Skin of body (tissue), 2 donors: ENCODE measurements around the gene G6PC3. TPM values are rescaled to one million over a fixed set of nuclear protein-coding genes. Genes with fewer than 3 reads are reported as not detected.
A peak's percentile ranks its signal among the peaks of the same experiment; 100 is the strongest.
"Not testable (repeated sequence)": the region's sequence is repeated elsewhere in the genome, so short reads cannot be mapped to it uniquely, and the experiment has no call there.

ENCODE experiments used
- DNase-seq: peaks from one replicate; lab custom pipeline; 2025; lab: John Stamatoyannopoulos, UW
- total RNA-seq: library from RNA; depleted of rRNA; stranded (reverse); fragments of >200 nt; gene quantifications from one replicate; pipeline ENCODE4 v1.2.3, GENCODE V29; 2014

The G6PC3 gene
- total RNA-seq, 1 donor from 2014 or later: 9.4 TPM

DNA sequence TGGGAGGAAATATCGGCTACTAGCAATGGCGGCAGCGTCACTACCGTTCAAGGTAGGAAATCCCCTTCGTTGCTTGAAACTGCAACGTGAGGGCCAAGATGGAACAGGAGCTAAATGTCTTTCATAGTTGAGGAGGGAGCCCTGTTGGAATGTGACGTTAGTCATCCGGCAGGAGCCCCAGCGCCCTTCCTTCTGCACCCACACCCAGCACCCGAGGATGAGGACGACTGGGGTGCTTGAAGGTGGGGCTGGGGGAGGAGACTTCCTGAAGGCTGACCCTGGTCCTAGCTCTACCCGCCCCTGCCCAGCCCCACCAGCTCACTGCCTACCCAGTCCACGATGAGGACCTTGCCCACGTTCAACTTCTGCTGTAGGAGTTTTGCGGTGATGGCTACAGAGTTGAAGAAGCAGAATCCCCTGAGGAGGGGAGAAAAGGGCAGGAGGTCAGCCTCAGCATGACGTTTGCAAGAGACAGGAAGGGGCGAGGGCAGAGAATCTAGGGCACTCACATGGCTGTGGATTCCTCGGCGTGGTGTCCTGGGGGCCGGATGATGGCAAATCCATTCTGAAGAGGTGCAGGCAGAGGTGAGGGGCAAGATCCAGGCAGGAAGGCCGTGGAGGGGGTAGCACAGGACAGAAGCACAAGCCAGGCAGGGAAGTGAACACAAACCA lies 11.9 kb downstream of the G6PC3 start:
- no peak for DNase-seq

DNA sequence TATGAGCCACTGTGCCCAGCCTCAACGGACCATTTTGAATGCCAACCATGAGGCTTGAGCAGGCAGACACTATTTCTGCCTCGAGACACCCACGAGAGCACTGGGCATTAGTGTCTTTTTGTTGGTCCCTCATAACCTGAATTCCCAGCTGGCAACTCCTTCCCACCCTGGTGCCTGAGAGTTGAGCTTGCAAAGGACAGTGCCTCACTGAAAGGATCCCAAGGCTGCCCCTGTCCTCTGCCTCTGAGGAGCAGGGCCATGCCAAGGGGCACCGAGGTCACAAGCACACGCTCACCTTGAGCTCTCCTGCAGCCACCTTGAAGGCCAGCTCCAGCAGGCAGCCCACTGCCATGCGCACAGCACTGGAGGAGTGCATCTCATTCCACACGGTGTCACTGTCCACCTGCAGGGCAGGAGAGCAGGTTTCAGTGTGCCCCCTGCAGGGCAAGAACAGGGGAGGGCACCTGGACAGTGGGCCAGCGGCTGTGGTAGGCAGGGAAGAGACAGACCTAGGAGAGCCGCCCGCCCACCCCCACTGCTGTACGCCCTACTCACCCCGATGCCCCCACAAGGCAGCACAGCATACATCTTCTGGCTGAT lies 12.8 kb downstream of the G6PC3 start:
- DNase-seq: no peak

DNA sequence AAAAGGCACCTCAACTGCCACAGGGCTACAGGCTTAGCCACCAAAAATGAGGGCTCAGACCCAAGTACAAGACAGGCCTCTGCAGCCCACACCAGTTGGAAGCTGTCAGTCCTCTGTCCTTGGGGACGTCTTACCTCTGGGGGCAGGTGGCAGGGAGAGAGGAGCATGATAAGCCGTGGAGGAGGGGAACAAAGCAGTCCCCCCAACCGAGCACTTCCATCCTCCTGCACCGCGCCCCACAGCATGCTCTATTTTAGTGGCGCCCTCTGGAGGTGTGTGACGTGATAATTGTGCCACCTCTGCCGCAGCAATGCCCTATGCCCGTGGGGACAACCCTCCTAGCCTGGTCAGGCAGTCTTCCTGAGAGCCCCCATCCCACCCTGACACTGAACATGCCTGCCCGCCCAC lies 13.6 kb downstream of the G6PC3 start:
- DNase-seq: no peak

DNA sequence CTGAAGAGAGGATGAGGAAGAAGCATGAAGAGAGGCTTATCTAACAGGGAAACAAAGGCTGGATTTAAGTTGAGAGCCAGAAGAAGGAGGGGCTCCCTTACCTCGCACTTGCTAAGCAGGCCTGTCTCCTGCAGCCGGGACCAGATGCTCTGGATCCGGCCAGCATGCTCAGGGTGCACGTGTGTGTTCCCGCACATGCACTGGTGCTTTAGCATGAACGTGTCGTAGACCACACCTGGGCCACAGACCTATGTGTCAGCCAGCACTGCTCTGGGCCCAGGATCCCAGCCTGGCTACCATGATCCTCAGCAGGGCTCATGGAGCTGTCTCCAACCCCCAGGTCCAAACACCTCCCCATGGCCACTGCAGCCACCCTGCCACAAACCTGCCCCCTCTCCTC lies 14.4 kb downstream of the G6PC3 start:
- no peak for DNase-seq

DNA sequence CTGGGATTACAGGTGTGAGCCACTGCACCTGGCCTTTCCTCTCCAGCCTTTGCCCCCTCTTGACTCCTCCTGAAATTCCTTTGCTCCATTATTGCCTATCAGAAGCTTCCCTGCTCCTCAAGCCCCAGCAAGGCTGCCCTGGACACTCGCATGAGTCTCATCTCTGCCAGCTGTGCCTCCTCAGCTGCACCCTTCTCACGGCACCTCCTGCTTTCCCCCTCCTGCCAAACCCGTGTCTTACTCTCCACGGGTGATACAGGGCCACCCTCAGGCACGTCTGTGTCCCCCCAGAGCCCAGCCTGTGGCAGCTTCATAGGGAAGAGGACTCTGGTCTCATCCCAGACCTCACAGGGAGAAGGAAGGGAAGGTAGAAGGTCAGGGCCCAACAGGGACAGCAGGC lies 15.4 kb downstream of the G6PC3 start:
- DNase-seq: no peak

DNA sequence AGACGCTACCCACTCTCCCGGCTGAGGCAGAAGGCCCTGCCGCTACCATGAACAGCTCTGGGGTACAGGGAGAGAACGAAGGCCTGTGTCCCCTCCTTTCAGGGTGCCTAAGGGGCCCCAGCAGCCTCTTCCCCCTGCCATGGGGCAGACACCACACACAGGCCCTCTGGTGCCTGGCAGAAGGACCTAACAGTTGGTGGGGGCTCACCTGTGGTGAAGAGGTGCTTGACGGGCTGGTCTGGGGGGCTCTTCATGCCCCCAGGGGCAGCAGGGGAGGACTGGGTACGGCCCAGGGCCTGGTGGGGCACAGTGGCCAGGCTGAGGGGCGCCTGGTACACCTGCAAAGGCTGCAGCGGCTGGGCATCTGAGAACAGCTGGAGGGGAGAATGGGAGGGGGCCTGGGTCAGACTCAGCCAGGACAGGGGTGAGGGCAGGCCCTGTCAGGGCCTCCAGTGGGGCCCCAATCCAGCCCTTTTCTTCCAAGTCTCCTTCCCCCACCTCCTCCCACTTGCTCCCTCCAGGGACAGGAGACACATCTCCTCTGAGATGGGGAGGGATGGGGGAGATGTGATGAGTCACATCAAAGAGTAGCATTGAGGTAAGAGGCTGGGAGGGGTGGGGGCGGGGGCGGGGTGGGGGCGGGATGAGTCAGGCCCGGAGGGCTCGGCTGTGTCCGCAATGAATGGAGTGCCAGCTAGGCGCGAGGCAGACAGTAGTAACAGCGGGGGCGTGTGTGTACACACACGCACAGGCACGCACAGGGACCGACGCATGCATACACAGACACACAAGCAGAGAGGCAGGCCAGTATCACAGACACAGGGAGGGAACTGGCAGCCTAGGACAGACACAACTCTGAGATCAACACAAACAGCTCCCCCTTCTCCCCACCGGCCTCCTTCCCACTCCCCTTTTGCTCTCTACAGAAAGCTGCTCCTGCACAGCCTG lies 16.1 kb downstream of the G6PC3 start:
- DNase-seq: no peak

DNA sequence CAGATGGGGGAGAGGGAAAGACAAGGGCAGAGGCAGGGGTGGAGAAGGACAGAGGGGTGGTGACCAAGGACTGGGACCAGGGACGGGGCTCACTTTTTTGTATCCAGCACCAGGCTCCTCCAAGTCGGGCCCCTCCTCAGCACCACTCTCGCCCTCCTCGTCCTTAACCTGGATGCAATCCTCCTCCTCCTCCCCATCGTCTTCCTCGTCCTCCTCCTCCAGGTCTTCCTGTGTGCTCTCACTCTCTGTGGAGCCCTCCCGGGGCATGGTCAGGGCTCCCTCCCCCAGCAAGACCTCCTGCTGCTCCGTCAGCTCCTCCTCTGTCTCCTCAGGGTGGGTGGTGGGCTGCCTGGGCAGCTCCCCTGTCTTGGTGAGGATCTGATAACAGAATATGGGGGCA lies 16.8 kb downstream of the G6PC3 start:
- DNase-seq: no peak

DNA sequence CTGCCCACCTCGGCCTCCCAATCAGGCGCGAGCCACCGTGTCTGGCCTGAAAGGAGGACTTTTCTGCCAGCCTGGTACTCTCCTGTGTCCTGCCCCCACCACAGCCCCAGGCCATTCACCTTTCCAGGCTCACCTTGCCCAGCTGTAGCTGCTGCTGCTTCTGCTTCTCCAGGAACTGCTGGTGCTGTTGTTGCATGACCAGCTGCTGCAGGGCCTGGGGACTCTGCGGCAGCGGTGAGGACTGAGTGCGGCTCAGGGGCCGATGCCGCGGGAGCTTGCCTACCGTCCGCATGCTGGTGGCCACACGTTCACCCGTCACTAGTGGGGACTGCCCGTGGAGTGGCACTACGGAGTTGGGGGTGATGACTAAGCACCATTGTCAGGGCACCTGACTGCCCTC lies 17.7 kb downstream of the G6PC3 start:
- DNase-seq: no peak

DNA sequence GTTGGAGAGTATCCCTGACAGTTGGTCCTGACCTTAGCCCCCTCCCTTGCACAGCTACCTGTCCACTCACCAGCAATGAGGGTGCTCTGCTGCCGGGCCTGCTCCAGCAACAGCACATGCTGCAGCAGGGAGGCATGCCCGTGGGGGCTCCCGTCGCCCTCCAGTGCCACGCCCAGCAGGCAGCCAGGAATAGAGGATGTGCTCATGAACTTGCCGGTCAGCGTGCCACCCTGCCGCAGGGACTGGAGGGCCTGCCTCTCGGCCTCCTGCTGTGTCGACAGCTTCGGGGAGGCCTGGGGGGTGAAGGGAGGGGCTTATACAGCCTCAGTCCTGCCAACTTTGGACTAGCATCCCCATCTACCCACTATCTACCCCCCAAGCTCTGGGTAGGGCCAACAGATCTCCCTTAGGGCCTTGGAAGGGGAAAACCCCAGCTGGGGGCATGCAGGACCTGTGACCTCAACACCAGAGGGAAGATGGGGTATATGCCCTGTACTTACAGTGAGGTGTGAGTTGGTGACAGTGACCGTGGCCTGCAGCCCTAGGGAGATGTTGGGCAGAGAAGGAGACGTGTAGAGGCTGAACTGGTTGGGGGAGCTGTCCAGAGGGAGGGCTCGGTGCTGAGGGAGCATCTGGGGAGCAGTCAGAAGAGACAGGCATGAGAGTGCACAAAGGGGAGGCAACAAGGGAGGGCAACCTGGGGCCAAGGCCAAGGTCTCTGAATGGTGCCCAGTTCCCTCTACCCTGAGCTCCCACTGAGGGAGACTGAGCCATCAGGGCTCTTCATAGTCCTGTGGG lies 20.9 kb downstream of the G6PC3 start:
- DNase-seq: no peak

DNA sequence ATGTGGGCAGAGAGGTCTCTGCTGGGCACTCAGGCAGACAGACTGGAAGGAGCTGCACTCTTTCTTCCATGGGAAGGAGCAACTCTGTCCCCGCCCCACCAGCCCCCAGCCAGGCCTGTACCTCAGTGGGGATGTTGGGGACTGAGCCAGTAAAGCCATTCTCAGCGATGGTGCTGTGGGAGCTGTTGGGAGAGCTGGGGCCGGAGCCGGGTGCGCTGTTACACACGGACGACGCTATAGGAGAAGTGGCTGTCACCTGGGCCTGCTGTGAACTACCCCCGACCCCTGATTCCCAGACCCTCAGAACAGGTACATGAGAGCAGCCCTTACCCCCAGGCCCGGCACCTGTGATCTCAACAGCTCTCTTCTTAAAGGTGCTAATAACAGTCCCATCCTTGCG lies 21.5 kb downstream of the G6PC3 start:
- DNase-seq: no peak

DNA sequence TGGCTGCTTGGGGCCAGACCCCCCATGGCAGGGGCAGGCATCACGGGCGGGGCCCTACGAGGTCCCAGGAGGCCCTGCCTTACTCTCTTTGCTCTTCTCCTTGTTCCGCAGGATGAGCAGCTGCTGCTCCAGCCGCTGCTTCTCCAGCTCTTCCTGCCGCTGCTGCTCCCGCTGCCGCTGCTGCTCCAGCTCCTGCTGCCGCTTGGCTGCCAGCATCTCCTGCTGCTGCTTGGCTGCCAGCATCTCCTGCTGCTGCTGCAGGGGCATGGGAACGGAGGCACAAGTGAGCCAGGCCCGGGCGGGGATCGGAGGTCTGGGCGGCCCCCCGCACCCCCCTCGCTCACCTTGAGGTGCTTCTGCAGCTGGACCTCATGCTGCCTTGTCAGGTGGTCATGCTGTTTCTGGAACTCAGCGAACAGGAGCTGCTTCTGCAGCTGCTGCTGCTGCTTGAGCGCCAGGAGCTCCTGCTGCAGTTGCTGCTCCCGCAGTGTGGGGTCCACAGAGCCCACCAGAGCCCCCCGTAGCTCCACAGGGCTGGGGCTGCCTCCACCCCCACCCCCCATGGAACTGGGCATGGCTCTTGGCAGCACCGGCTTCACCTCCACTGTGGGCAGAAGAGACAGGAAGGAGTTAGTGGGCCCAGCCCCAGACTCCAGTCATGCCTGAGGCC lies 22.8 kb downstream of the G6PC3 start:
- DNase-seq: no peak

DNA sequence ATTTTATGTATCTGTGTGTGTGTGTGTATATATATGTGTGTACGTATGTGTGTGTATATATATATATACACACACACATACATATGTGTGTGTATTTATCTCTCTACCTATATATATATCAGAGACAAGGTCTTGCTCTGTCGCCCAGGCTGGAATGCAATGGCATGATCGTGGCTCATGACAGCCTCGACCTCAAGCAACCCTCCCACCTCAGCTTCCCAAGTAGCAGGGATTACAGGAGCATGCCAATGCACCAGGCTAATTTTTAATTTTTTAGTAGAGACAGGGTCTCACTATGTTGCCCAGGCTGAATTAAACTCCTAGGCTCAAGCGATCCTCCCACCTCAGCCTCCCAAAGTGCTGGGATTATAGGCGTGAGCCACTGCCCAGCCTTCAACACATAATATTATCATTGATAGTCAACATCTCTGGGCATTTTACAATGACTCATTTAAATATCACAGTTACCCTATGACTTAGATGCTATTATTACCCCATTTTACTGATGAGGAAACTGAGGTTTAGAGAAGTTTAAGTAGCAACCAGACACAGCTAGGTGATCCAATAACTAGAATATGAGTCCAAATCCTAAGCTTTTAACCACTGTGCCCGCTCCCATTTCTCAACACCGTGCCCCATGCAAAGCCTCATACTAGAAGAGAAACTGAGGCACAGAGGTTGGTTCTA lies 24.3 kb downstream of the G6PC3 start:
- no peak for DNase-seq

DNA sequence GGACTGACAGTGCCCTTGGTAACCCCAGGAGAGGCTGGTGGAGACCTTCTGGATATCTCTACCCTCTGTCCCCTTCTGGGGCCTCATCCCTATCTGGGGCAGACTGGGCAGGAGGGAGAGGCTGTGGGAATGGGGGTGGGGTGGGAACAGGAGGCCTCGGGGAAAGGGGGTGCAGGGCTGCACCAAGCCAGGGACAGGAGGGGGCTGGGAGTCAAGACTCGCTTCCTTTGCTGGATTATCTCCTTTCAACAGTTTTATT lies 24.8 kb downstream of the G6PC3 start:
- DNase-seq: no peak

DNA sequence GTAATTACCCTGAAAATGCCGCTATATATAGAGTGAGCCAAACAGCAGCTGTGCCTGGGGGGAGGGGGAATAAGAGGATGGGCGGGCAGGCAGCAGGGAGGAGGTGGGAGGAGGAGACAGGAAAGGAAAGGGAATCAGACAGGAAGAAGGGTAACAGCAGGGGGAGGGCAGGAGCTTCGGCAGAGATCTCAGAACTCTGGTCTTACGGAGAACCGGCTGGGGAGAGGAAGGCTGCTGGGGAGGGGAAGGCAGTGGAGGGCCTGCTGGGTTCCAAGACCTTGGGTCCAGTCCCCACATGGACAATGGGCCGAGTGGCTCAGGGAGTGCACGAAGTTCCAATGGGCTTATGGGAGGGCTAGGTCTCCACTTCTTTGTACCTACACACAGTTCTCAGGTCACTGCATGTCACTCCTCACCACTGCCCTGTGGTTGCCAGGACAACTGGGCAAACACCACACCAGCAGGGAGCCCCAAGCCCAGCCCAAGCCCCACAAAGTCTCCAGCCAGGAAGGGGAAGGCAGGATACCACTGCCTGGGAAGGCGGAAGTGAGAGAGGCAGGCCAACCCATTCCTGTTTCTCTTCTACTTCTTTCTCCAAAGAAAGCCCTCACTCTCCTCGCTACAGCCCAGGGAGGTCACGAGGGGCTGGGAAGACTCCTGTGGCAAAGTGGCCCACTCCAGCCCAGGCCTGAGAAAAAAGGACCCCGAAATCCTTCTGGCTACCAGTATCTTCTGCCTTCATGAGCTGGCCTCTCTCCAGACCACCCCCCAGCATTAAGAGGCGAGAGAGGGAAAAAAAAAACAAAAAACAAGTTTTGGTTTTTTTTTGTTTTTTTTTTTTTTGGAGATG lies 25.3 kb downstream of the G6PC3 start:
- peak; percentile 88 for DNase-seq

DNA sequence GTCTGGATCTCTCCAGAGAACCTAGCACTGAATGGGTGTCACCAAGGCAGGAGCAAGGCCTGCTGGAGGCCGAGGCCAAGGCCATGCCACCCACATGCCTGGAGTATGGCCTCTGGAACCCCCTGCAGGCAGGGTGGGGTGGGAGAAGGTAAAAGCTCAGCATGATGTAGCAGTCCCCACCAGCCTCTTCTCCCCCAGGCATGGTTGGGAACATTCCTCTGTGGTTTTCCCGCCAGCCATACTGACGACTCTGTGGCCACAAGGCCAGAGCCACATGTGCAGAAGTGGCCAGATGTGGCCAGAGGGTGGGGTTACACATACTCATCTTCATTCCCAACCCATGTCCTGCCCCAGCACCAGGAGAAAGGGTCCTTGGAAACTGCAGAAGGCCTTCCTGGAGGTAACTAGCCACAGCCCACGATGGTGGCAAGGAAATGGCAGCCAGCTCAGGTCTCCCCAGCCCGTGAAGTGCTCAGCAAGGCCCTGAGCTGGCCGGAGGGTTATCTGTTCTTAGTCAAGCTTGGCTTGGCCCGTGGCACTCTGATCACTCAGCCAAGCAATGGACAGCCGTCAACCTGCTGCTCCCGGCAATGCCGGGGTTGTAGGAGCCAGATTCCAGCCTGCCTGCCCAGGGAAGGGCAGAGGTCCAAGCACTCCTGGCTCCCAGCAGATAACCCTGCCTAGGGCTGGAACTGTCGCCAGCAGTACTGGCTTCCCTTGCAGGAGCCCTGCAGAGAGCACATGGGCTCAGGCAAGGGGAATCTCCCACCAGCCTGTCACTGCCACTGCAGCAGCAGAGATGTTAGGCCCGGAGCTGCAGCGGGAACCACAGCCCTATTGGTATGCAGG lies 26.8 kb downstream of the G6PC3 start:
- no peak for DNase-seq

DNA sequence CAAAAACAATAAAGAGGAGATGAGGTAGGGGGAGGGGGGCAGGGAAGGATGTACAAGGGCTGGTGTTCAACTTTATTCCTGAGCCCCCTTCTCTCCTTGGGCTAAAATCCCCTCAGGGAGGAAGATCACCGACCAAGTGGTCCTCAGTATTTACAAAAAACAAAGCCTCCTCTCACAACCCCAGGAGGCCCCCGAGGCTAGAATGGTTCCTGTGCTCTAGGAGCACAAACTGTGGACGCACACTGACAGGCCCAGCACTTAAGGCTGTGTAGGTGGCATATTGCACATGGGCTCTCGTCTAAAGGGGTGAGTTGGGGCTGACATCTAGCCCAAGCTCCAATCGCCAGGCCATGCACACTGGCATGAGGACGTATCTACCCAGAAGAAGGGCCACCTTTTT lies 31.3 kb downstream of the G6PC3 start:
- not testable (repeated sequence) for DNase-seq

DNA sequence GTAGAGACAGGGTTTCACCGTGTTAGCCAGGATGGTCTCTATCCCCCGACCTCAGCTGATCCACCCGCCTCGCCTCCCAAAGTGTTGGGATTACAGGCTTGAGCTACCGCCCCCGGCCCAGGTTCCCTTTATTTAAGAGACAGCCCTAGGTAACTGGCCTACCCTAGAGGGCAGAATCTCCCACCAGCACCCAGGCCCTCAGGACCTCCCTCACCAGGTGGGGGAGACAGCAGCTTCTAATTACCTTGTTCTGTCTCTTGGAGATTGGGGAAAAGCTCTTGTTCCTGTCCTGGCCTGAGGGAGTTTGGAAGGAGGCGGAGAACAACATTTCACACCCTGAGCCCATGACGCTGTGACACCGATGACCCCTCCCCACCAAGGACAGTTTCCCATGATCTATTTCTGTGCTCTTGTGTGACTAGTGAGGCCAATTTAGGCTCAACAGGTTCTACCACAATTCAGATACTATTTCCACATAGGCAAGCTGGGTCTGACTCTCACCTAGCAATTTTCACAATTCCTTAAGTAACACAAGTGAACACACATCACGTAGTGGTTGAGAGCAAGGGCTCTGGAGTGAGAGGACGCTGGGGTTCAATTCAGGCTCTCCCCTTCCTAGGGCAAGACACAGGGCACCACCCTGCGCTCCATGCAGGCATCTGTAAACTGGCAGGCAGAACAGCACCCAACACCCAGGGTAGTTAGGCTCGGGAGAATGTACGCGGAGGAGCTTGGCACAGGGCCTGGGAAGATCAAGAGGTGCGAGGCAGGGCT lies 32.5 kb downstream of the G6PC3 start:
- peak; percentile 16 for DNase-seq

DNA sequence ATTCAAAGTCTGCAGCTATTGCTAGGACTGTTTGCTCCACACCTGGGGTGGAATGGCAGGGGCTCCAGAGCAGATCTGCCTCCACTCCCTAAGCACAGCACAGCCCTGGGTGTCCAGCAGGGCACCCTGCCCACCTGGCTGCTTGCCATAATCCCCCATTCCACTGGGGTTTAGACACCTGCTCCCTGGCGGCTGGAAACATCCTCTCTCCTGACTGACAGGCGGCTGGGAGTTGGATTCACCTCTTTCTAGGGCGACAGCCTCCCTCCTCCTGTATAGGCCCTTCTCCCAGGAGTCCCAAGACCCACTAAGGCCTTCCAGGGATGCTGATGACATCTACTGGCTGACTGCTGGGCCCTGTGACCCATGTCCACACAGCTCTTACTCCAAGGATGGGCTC lies 34.9 kb downstream of the G6PC3 start:
- DNase-seq: no peak
